ENCODE data around the gene LGALS16.

LGALS16 gene

GRCh38 chr19:39631178-39631577, 24.5 kb upstream of the LGALS16 start:
- DNase-seq (ENCODE audit: low read depth): peak; percentile 11
- TF ChIP-seq CTCF (IDR thresholded peaks at IDR 0.05; ENCODE audit: control insufficient read depth, extremely low read depth, insufficient read depth): no peak
- H3K4me3 ChIP-seq (ENCODE audit: low read depth, low read length): no peak overlapping the region

- no peak for TF ChIP-seq CTCF (IDR thresholded peaks at IDR 0.05; ENCODE audit: control insufficient read depth, extremely low read depth, insufficient read depth)
- no peak for DNase-seq (ENCODE audit: low read depth)
Measured at GRCh38 chr19:39631626-39632025, 24.1 kb upstream of the LGALS16 start.

GRCh38 chr19:39637891-39638290, 17.8 kb upstream of the LGALS16 start:
- TF ChIP-seq CTCF (IDR thresholded peaks at IDR 0.05; ENCODE audit: control insufficient read depth, extremely low read depth, insufficient read depth): no peak
- no peak overlapping the region for H3K4me3 ChIP-seq (ENCODE audit: low read depth, low read length)
- DNase-seq (ENCODE audit: low read depth): no peak

More at GRCh38 chr19:39631626-39632025, 24.1 kb upstream of the LGALS16 start:
- H3K4me3 ChIP-seq (ENCODE audit: low read depth, low read length): no peak overlapping the region

GRCh38 chr19:39641773-39642172, 13.9 kb upstream of the LGALS16 start:
- H3K4me3 ChIP-seq (ENCODE audit: low read depth, low read length): no peak overlapping the region

GRCh38 chr19:39643591-39643990, 12.1 kb upstream of the LGALS16 start:
- TF ChIP-seq CTCF (IDR thresholded peaks at IDR 0.05; ENCODE audit: control insufficient read depth, extremely low read depth, insufficient read depth): no peak
- no peak overlapping the region for H3K4me3 ChIP-seq (ENCODE audit: low read depth, low read length)
- DNase-seq (ENCODE audit: low read depth): no peak

More at GRCh38 chr19:39641773-39642172, 13.9 kb upstream of the LGALS16 start:
- TF ChIP-seq CTCF (IDR thresholded peaks at IDR 0.05; ENCODE audit: control insufficient read depth, extremely low read depth, insufficient read depth): no peak
- no peak for DNase-seq (ENCODE audit: low read depth)

- no peak for TF ChIP-seq CTCF (IDR thresholded peaks at IDR 0.05; ENCODE audit: control insufficient read depth, extremely low read depth, insufficient read depth)
- DNase-seq (ENCODE audit: low read depth): peak; percentile 1
- H3K4me3 ChIP-seq (ENCODE audit: low read depth, low read length): no peak overlapping the region
Measured at GRCh38 chr19:39645800-39646411, 9.8 kb upstream of the LGALS16 start.

- no peak for DNase-seq (ENCODE audit: low read depth)
- no peak for TF ChIP-seq CTCF (IDR thresholded peaks at IDR 0.05; ENCODE audit: control insufficient read depth, extremely low read depth, insufficient read depth)
- no peak overlapping the region for H3K4me3 ChIP-seq (ENCODE audit: low read depth, low read length)
Measured at GRCh38 chr19:39647918-39648317, 7.8 kb upstream of the LGALS16 start.

Data from LNCaP clone FGC (cell line).